ENCODE results near the gene C4BPB. TPM values are rescaled to one million over a fixed set of nuclear protein-coding genes. Genes with fewer than 3 reads are reported as not detected.

The C4BPB gene
- total and polyA plus RNA-seq, 2 of the 13 experiments (the other 11 are each of a cell fraction or from before 2014, with no cell fraction given), result 155 to 266 TPM

GRCh38 chr1:207050480-207051190, 38.0 kb upstream of the C4BPB start (continued):
- TF ChIP-seq UBTF (CRISPR knock-in tag; IDR thresholded peaks at IDR 0.05) (peak; percentile 81), CERS6 (CRISPR knock-in tag; IDR thresholded peaks at IDR 0.05) (no peak), PLSCR1 (CRISPR knock-in tag; IDR thresholded peaks at IDR 0.05; ENCODE audit: borderline replicate concordance) (no peak), STAT5B (CRISPR knock-in tag; IDR thresholded peaks at IDR 0.05) (no peak), FOXM1 (CRISPR knock-in tag; IDR thresholded peaks at IDR 0.05) (no peak), ZFYVE20 (CRISPR knock-in tag; IDR thresholded peaks at IDR 0.05; ENCODE audit: borderline replicate concordance, low read depth) (no peak), GPN1 (CRISPR knock-in tag; IDR thresholded peaks at IDR 0.05; ENCODE audit: borderline replicate concordance) (no peak), ZC3H13 (CRISPR knock-in tag; IDR thresholded peaks at IDR 0.05) (no peak), CENPT (CRISPR knock-in tag; IDR thresholded peaks at IDR 0.05; ENCODE audit: low read depth) (no peak), NRL (CRISPR knock-in tag; IDR thresholded peaks at IDR 0.05; ENCODE audit: borderline replicate concordance) (peak; percentile 90; the same call in 1 of the 2 replicates), ETS1 (CRISPR knock-in tag; IDR thresholded peaks at IDR 0.05) (no peak), ZNF234 (CRISPR knock-in tag; conservative IDR thresholded peaks at IDR 0.05) (no peak; the same call in 1 of the 2 replicates), HNF1B (CRISPR knock-in tag; IDR thresholded peaks at IDR 0.05) (peak; percentile 57; the same call in 1 of the 2 replicates), ZNF124 (CRISPR knock-in tag; IDR thresholded peaks at IDR 0.05) (0 out of 2 replicates have a peak, but pooled peaks have one; percentile 24), ZNF737 (CRISPR knock-in tag; IDR thresholded peaks at IDR 0.05; ENCODE audit: borderline replicate concordance) (no peak), PRDM4 (CRISPR knock-in tag; IDR thresholded peaks at IDR 0.05; ENCODE audit: borderline replicate concordance) (no peak), ZZZ3 (CRISPR knock-in tag; IDR thresholded peaks at IDR 0.05; ENCODE audit: borderline replicate concordance) (peak; percentile 26; the same call in 1 of the 2 replicates), MLLT10 (CRISPR knock-in tag; IDR thresholded peaks at IDR 0.05) (no peak)
